Skeletal muscle tissue (tissue), 4 donors: ENCODE measurements around the gene IQCE. TPM values are rescaled to one million over a fixed set of nuclear protein-coding genes. Genes with fewer than 3 reads are reported as not detected.

Experiments
- H3K27ac ChIP-seq: one replicate; pipeline ENCODE4 v1.7.0; 2013; ENCODE audit warnings: mild to moderate bottlenecking, low read depth, low read length, inconsistent platforms
- H3K27me3 ChIP-seq, 3 donors: one replicate each; pipeline ENCODE4 v1.7.0; 2013; ENCODE audit warnings: low read length in 3 of 3; ENCODE audit not compliant: control insufficient read depth in 3 of 3, insufficient read depth in 3 of 3
- H3K36me3 ChIP-seq, 3 donors: one replicate each; pipeline ENCODE4 v1.7.0; 2013; ENCODE audit warnings: low read length in 3 of 3; ENCODE audit not compliant: control insufficient read depth in 3 of 3, insufficient read depth in 3 of 3
- H3K4me1 ChIP-seq, 3 donors: one replicate each; pipeline ENCODE4 v1.7.0; 2013; ENCODE audit warnings: low read length in 3 of 3, mild to moderate bottlenecking in 3 of 3; ENCODE audit not compliant: control insufficient read depth in 3 of 3, insufficient read depth in 3 of 3
- H3K4me3 ChIP-seq, 3 donors: one replicate each; pipeline ENCODE4 v1.7.0; 2013; ENCODE audit warnings: low read length in 3 of 3
- H3K9ac ChIP-seq, 3 donors: one replicate each; pipeline ENCODE4 v1.7.0; 2013; ENCODE audit warnings: low read length in 3 of 3, mild to moderate bottlenecking in 3 of 3, moderate library complexity in 2 of 3, low read depth in 1 of 3
- H3K9me3 ChIP-seq, 3 donors: one replicate each; pipeline ENCODE4 v1.7.0; 2013; ENCODE audit warnings: low read length in 3 of 3; ENCODE audit not compliant: control insufficient read depth in 3 of 3
- total RNA-seq: library from RNA; depleted of rRNA; stranded (reverse); fragments of >200 nt; gene quantifications from one replicate; pipeline ENCODE4 v1.2.3, GENCODE V29; 2014
- donor health status: Osteomylitis.

IQCE gene
- total RNA-seq, 1 donor from 2014 or later = 2.1 TPM

DNA sequence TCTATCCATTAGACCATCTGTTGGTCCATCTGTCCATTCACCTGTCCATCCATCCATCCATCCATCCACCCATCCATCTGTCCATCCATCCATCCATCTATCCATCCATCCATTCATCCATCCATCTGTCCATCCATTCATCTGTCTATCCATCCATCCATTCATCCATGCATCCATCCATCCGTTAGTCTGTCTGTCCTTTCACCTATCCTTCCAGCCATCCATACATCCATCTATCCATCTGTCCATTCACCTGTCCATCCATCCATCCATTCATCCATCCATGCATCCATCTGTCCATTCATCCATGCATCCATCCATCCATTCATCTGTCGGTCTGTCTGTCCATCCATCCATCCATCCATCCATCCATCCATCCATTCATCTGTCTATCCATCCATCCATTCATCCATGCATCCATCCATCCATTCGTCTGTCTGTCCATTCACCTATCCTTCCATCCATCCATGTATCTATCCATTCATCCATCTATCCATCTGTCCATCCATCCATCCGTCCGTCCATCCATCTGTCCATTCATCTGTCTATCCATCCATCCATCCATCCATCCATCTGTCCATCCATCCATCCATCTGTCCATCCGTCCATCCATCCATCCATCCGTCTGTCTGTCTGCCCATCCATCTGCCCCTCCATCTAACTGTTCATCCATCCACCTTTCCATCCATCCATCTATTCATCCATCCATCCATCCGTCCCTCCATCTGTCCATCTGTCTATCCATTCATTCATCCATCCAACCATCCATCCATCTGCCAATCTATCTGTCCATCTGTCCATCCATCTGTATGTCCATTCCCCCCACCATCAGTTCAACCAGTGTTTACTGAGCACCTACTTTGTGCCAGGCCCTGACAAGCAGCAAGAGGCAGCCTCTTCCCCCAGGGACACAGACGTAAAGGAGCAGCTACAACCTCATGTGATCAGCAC lies 44.0 kb upstream of the IQCE start:
- H3K4me1 ChIP-seq = peaks cover 18 to 34% (median 28%) of the 10 kb centered on the region in 3 donors
- H3K4me3 ChIP-seq = no peak overlapping the region
- no peaks in the 10 kb centered on the region for H3K9me3 ChIP-seq
- no peak overlapping the region for H3K27ac ChIP-seq
- peaks cover 8 to 26% (median 23%) of the 10 kb centered on the region in 3 donors for H3K27me3 ChIP-seq
- H3K36me3 ChIP-seq = no peaks in the 10 kb centered on the region
- H3K9ac ChIP-seq = no peak overlapping the region

DNA sequence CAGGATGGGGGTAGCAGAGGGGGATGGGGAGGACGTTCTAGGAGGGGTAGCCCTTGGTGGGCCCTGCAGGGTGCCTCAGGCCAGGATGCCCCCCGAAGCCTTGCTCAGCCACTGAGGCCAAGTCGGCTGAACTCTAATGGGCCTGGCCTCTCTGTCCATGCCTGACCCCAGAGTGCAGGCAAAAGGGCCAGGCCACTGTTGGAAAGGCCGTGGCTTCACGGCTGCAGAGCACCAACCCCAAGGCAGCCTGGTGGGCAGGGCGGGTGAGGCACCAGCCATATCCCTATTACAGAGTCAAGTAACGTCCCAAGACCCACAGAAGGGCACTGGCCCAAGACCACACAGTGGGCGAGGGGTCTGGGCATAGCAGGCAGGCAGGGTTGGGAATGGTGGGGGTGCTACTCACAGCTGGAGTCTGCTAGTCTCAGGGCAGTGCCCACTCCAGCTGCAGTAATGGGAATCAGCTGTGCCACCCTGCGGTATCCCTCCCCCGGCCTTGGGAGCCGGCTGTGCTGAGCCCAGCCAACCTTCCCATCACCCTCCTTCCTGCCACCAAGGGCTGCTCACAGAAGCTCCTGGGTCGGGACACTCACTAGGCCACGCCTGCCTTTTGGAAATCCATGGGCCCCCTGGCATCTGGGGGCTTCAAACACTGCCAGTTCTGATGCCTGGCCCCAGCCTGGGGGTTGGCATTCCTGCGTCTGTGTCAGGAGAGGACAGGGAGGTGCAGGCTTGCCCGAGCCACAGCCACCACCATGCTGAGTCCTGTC lies 43.2 kb upstream of the IQCE start:
- Histone ChIP-seq H3K9me3 (no peaks in the 10 kb centered on the region), H3K27ac (no peak overlapping the region), H3K4me3 (no peak overlapping the region), H3K27me3 (peaks cover 8 to 28% (median 28%) of the 10 kb centered on the region in 3 donors), H3K9ac (no peak overlapping the region), H3K36me3 (no peaks in the 10 kb centered on the region), H3K4me1 (peaks cover 16 to 35% (median 26%) of the 10 kb centered on the region in 3 donors)

DNA sequence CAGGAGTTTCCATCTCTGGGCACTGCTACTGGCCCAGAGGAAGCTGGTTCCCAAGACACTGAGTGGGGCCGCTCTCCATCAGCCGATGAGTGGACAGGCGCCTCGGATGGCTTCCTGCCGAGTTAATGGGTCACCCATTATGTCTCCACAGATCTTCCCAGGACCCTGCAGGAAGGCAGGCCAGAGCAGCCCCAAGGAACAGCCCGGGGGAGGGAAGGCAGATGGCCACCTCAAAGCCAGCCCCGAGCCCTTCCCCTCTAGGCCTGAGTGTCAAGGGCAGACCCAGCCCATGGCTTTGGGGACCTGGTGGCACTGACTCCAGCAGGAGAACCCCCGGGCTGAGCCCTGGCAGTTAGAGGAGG lies 42.6 kb upstream of the IQCE start:
- Histone ChIP-seq H3K4me1 (peaks cover 16 to 31% (median 25%) of the 10 kb centered on the region in 3 donors), H3K9ac (no peak overlapping the region), H3K4me3 (no peak overlapping the region), H3K27ac (no peak overlapping the region), H3K9me3 (no peaks in the 10 kb centered on the region), H3K36me3 (no peaks in the 10 kb centered on the region), H3K27me3 (peaks cover 8 to 29% (median 28%) of the 10 kb centered on the region in 3 donors)

DNA sequence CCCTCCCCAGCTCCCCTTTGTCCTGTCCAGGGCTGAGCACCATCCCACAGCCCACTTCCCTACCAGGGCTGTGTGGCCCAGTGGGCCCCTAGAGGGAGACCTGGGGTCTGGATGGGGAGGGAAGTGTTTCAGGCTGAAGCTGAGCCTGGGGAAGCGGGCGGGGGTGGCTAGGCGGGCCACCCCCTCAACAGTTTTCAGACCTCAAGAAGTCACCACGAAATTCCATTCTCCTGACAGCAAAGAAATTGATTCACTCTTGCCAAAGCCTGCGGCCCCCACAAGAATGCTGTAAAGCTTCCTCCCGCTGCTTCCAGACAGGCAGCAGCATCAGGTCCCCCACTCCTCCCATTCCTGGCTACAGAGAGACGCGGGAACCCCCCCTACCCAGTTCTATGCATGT lies 41.8 kb upstream of the IQCE start:
- H3K4me3 ChIP-seq = no peak overlapping the region
- no peaks in the 10 kb centered on the region for H3K36me3 ChIP-seq
- H3K9me3 ChIP-seq = no peaks in the 10 kb centered on the region
- no peak overlapping the region for H3K9ac ChIP-seq
- H3K27ac ChIP-seq = no peak overlapping the region
- peaks cover 22 to 32% (median 27%) of the 10 kb centered on the region in 3 donors for H3K4me1 ChIP-seq
- H3K27me3 ChIP-seq = peaks cover 15 to 34% (median 34%) of the 10 kb centered on the region in 3 donors

DNA sequence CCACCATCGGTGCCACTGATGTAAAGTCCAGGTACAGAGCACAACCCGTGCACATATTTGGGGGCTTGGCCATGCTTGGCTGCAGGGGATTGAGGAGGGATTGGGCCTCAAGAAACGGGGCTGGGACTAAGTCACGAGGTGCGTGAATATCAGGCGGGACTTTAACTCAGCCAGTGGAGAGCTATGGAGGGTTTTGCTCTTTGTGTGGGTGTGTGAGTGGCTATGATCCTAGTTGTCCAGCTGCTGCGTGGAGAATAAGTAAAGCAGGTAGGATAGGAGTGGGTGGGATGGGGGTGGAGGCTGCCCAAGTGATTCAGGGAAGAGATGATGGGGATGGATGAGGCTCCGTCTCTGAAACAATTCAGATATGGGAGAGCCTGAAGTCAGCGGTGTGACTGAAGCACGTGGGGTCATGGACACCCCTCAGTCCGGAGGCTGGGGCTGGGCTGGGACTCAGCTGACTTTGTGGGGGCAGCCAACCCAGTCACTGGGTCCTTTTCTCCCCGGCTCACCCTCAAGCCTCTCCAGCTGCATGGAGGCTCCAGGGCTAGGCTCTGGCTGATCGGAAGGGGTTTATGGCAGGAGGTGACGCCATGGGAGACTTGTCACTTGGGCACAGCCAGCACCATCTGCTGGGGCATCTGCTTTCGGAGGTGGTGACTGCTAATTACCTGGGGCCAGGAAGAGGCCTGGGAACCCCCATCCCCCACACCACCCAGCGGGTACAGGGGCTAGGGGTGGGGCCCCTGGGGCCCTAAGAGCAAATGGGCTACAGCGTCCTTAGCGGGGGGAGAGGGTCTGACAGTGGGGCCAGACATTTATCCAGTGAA lies 40.9 kb upstream of the IQCE start:
- Histone ChIP-seq H3K27ac (no peak overlapping the region), H3K27me3 (peaks cover 23 to 35% (median 27%) of the 10 kb centered on the region in 3 donors)

DNA sequence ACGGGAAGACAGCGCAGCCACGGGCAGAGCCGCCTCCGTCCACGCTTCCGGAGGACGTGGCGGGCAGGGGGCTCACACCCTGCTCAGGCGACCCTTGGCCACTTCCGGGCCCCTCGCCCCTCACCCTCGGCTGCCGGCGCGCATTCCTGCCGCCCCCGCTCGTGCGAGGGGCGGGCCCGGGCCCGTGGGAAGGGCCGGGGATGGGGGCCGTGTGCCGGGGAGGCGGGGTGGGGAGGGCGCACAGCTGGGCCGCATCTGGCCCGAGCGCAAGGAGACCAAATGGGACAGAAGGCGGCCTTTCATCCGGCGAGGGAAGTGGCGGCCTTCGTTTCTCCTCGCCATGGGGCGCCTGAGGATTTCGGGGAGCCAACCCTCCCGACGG lies 40.1 kb upstream of the IQCE start:
- H3K27me3 ChIP-seq = peaks cover 21 to 36% (median 26%) of the 10 kb centered on the region in 3 donors
- H3K4me1 ChIP-seq = peaks cover 21 to 40% (median 31%) of the 10 kb centered on the region in 3 donors
- no peak overlapping the region for H3K27ac ChIP-seq
- no peaks in the 10 kb centered on the region for H3K9me3 ChIP-seq
- H3K4me3 ChIP-seq = peak overlapping the region; percentile 54 to 64 (median 61)
- H3K9ac ChIP-seq = peak overlapping the region in 1 of 3 donors; percentile 16
- H3K36me3 ChIP-seq = no peaks in the 10 kb centered on the region

More for the DNA sequence above, 40.9 kb upstream of the IQCE start:
- peaks cover 15 to 32% (median 24%) of the 10 kb centered on the region in 3 donors for H3K4me1 ChIP-seq
- no peak overlapping the region for H3K4me3 ChIP-seq
- no peaks in the 10 kb centered on the region for H3K9me3 ChIP-seq
- H3K36me3 ChIP-seq = no peaks in the 10 kb centered on the region
- no peak overlapping the region for H3K9ac ChIP-seq

DNA sequence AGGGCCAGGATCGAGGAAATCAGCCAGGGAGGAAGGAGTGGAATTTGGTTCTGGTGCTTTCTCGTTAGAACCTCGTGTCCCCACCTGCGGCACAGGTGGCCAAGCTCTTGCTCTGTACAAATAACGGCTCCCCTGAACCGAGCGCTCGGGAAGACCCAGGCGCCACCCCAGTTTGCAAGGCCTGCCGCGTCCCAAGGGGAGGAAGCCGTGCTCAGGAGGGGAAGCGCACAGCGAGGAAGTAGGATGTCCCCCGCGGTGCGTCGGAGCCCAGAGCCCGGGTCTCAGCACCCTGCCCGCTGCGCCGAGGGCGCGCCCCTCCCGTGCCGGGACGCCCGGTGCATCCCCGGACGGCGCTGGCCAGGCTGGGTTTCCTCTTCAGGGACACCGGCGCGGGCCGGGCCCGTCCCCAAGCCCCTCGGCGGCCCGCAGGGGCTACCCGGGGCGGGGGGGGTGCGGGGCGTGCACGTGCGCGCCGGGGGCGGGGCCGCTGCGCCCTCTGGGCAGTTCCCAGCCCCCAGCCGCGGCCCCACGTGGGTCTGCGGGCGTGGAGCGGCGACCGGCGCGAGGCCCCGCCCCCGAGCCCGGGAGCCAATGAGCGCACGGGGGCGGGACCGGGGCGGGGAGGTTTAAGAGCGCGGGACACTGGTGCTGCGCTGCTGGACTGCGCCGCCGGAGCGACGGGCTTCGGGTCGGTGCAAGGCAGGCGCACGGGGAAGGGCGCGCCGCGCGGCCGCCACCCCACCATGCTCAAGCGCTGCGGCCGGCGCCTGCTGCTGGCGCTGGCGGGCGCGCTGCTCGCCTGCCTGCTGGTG lies 39.5 kb upstream of the IQCE start, which contains the start of gene LFNG:
Gene LFNG, plus strand, starts transcription at position 656 of the 812 bp plus-strand sequence. Its CDS starts 88 bp downstream, at position 744.
- no peaks in the 10 kb centered on the region for H3K36me3 ChIP-seq
- peaks cover 26 to 46% (median 37%) of the 10 kb centered on the region in 3 donors for H3K4me1 ChIP-seq
- peaks cover 21 to 39% (median 27%) of the 10 kb centered on the region in 3 donors for H3K27me3 ChIP-seq
- H3K4me3 ChIP-seq = peak within 1 kb of the TSS; percentile 61 to 66 (median 66)
- no peaks in the 10 kb centered on the region for H3K9me3 ChIP-seq
- no peak within 1 kb of the TSS for H3K27ac ChIP-seq
- peak within 1 kb of the TSS in 2 of 3 donors; percentile 38 to 66 for H3K9ac ChIP-seq

DNA sequence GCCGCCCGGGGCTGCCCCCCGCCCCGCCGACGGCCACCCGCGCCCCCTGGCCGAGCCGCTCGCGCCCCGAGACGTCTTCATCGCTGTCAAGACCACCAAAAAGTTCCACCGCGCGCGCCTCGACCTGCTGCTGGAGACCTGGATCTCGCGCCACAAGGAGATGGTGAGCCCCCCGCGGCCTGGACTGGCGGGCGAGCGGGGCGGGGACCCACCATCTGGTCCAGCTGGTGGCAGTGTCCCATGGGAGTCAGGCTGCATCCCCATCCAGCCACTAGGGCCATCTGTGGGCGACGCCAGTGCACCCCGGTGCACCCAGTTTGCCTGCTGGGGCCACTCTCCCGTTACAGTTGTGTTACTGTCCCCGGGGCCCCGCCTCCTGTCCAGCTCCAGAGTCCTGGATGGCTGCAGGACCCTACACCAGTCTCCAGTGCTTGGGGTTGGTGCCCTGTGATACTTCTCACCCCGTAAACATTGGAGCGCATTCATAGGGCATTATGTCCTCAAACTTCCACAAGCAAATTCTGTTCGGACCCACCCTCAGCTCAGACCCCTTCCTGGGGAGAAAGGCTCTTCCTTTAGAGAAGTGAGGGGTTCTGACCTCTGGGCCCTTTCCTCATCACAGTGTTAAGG lies 38.5 kb upstream of the IQCE start:
- Histone ChIP-seq H3K4me3 (peak overlapping the region; percentile 58 to 66 (median 66)), H3K27me3 (peaks cover 25 to 46% (median 28%) of the 10 kb centered on the region in 3 donors), H3K27ac (no peak overlapping the region), H3K9me3 (no peaks in the 10 kb centered on the region), H3K9ac (peak overlapping the region in 2 of 3 donors; percentile 38 to 66), H3K4me1 (peaks cover 28 to 49% (median 37%) of the 10 kb centered on the region in 3 donors), H3K36me3 (no peaks in the 10 kb centered on the region)
